Measurements from ENCODE around the gene MBD3. TPM values are rescaled to one million over a fixed set of nuclear protein-coding genes. Genes with fewer than 3 reads are reported as not detected.

The MBD3 gene
- total RNA-seq, 1 experiment from 2014 or later, result 128 TPM

DNA sequence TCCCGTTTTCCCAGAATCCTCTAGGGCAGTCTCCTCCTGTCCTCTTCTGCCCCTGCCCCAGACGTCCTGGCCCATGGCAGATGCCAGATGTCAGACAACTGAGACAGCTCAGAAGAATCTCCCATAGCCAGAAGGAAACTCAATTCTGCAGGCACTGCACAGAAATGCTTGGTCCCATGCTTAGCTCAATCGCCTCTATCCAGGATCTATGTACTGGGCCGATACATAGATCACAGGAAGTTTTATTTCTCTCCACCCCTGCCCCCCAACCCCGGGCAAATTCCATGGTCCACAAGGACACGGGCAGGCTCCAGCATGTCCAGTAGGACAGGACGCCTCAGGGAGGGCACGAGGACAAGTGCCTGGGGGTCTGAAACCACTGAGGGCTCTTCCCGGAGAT is 4.8 kb downstream of the MBD3 start:
- H3K9me3 Mint-ChIP-seq, result no peaks in the 10 kb centered on the region
- Histone ChIP-seq H3K4me1 (ENCODE audit: insufficient read depth, low read length) (no peaks in the 10 kb centered on the region), H4K8ac (replicated peaks; ENCODE audit: insufficient read length, low read depth, low read length) (no peak overlapping the region), H3K23ac (ENCODE audit: insufficient read length, low read depth, low read length) (no peak overlapping the region), H3K56ac (ENCODE audit: insufficient read length, low read depth, low read length) (no peak overlapping the region), H3K23me2 (ENCODE audit: insufficient read length, low read depth, low read length, poor library complexity, severe bottlenecking) (peaks cover 8% of the 10 kb centered on the region), H3K79me1 (ENCODE audit: insufficient read depth, low read depth, low read length, poor library complexity, severe bottlenecking) (peaks cover 9% of the 10 kb centered on the region), H2BK12ac (ENCODE audit: insufficient read length, low read depth, low read length) (no peak overlapping the region), H3K4ac (ENCODE audit: low read depth, low read length) (no peak overlapping the region), H3K9me3 (ENCODE audit: control insufficient read depth, low read depth, low read length) (no peaks in the 10 kb centered on the region), H2AK5ac (ENCODE audit: insufficient read length, low read length) (no peak overlapping the region), H4K91ac (ENCODE audit: insufficient read length, low read depth, low read length) (no peak overlapping the region), H3K27ac (ENCODE audit: insufficient read length, low read depth, low read length) (no peak overlapping the region), H2BK120ac (ENCODE audit: low read depth, low read length, poor library complexity, severe bottlenecking) (no peak overlapping the region), H3K27me3 (ENCODE audit: insufficient read depth, low read length) (no peaks in the 10 kb centered on the region), H3K4me2 (ENCODE audit: insufficient read depth, insufficient read length, low read length) (no peak overlapping the region), H3K9ac (ENCODE audit: extremely low read depth, insufficient read length, low read length) (no peak overlapping the region), H2BK20ac (ENCODE audit: low read depth, low read length, poor library complexity, severe bottlenecking) (no peak overlapping the region), H2BK5ac (ENCODE audit: insufficient read length, low read length) (no peak overlapping the region), H3K79me2 (ENCODE audit: insufficient read depth, low read length) (peaks cover 17% of the 10 kb centered on the region; the same call in 1 of the 2 replicates), H2BK15ac (ENCODE audit: low read depth, low read length) (no peak overlapping the region), H4K5ac (ENCODE audit: insufficient read length, low read depth, low read length) (no peak overlapping the region), H3T11ph (ENCODE audit: low read length) (no peak overlapping the region), H2AFZ (ENCODE audit: low read length) (no peak overlapping the region), H3K14ac (ENCODE audit: insufficient read depth, low read length) (no peak overlapping the region), H4K20me1 (ENCODE audit: control insufficient read depth, insufficient read depth, insufficient read length) (peaks cover 2% of the 10 kb centered on the region), H3K18ac (ENCODE audit: insufficient read length, low read depth, low read length) (no peak overlapping the region)
- peaks cover 2% of the 10 kb centered on the region for H3K27me3 Mint-ChIP-seq (ENCODE audit: low read depth)
- peaks cover 22 to 49% (median 37%) of the 10 kb centered on the region in 3 experiments; a peak in 6 of 7 replicates for H3K36me3 Mint-ChIP-seq (ENCODE audit: insufficient read depth in 1 of 3, low read depth in 3 of 3)
- peaks cover 14 to 16% of the 10 kb centered on the region in 2 experiments for H3K4me1 Mint-ChIP-seq
- no CpG with 5 or more reads among the region's 9 CpGs for WGBS (ENCODE audit: extremely low coverage, insufficient read length, low lambda C conversion rate)
- H3K4me3 Mint-ChIP-seq, result no peak overlapping the region; a peak in 1 of 5 replicates
- TF ChIP-seq, protein P1, sequence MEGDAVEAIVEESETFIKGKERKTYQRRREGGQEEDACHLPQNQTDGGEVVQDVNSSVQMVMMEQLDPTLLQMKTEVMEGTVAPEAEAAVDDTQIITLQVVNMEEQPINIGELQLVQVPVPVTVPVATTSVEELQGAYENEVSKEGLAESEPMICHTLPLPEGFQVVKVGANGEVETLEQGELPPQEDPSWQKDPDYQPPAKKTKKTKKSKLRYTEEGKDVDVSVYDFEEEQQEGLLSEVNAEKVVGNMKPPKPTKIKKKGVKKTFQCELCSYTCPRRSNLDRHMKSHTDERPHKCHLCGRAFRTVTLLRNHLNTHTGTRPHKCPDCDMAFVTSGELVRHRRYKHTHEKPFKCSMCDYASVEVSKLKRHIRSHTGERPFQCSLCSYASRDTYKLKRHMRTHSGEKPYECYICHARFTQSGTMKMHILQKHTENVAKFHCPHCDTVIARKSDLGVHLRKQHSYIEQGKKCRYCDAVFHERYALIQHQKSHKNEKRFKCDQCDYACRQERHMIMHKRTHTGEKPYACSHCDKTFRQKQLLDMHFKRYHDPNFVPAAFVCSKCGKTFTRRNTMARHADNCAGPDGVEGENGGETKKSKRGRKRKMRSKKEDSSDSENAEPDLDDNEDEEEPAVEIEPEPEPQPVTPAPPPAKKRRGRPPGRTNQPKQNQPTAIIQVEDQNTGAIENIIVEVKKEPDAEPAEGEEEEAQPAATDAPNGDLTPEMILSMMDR (conservative IDR thresholded peaks at IDR 0.05), result no peak
- DNase-seq, result no peak
- peak overlapping the region in 2 of 3 experiments; percentile 53 to 87; a peak in 2 of 7 replicates for H3K27ac Mint-ChIP-seq

All from H9 (cell line).